ENCODE data around the gene YARS1. TPM values are rescaled to one million over a fixed set of nuclear protein-coding genes. Genes with fewer than 3 reads are reported as not detected.
A peak's percentile ranks its signal among the peaks of the same experiment; 100 is the strongest.

Gene YARS1
- total RNA-seq, 1 experiment from 2014 or later, result 91.7 TPM

DNA sequence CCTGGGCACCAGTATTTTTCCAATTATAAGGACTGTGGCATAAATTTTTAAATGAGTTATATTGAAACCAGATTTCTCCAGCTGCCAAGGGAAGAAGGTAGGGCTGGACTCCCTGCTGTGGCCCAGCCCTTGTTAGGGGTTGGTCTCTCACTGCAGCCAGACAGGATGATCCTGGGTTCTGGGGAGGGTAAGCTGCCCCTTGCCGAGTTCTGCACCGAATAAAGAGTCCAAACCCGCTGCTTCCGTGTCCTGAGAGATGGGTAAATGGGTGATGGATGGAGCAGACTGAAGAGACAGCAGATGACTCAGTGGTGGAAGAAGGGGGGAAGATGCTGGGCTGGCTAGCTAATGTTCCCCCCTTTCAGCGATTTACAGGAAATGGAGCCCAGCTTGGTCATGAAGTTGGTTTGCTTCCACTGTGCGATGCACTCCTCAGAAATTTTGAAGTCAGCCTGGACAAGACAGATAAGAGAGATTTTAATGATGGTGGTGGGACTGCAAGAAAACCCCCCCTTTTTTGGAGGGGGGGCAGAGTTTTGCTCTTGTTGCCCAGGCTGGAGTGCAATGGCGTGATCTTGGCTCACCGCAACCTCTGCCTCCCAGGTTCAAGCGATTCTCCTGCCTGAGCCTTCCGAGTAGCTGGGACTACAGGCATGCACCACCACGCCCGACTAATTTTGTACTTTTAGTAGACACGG lies 41.4 kb downstream of the YARS1 start:
- Histone ChIP-seq H3K9me3 (replicated peaks) (no peaks in the 10 kb centered on the region), H3K36me3 (peaks cover 36% of the 10 kb centered on the region), H3K4me3 (no peak overlapping the region), H3K4me1 (peaks cover 39% of the 10 kb centered on the region), H3K27me3 (no peaks in the 10 kb centered on the region), H3K27ac (peak overlapping the region; percentile 28)
- DNase-seq, result no peak

GRCh38 chr1:32774950-32775634 lies 42.1 kb downstream of the YARS1 start:
- Histone ChIP-seq H3K36me3 (peaks cover 29% of the 10 kb centered on the region), H3K27me3 (no peaks in the 10 kb centered on the region), H3K9me3 (replicated peaks) (no peaks in the 10 kb centered on the region), H3K27ac (no peak overlapping the region; the same call in 1 of the 2 replicates), H3K4me3 (no peak overlapping the region), H3K4me1 (peaks cover 39% of the 10 kb centered on the region)
- peak; percentile 91 to 97 for DNase-seq

GRCh38 chr1:32774464-32774808 lies 42.7 kb downstream of the YARS1 start:
- Histone ChIP-seq H3K27ac (peak overlapping the region; percentile 44; the same call in 1 of the 2 replicates), H3K36me3 (peaks cover 24% of the 10 kb centered on the region), H3K4me3 (no peak overlapping the region), H3K9me3 (replicated peaks) (no peaks in the 10 kb centered on the region), H3K27me3 (no peaks in the 10 kb centered on the region), H3K4me1 (peaks cover 39% of the 10 kb centered on the region)
- no peak for DNase-seq

GRCh38 chr1:32773764-32774463 lies 43.2 kb downstream of the YARS1 start:
- peaks cover 19% of the 10 kb centered on the region for H3K36me3 ChIP-seq
- DNase-seq, result peak; percentile 66 to 70
- peaks cover 41% of the 10 kb centered on the region for H3K4me1 ChIP-seq
- H3K4me3 ChIP-seq, result no peak overlapping the region
- H3K9me3 ChIP-seq (replicated peaks), result no peaks in the 10 kb centered on the region
- H3K27me3 ChIP-seq, result no peaks in the 10 kb centered on the region
- H3K27ac ChIP-seq, result peak overlapping the region; percentile 44

DNA sequence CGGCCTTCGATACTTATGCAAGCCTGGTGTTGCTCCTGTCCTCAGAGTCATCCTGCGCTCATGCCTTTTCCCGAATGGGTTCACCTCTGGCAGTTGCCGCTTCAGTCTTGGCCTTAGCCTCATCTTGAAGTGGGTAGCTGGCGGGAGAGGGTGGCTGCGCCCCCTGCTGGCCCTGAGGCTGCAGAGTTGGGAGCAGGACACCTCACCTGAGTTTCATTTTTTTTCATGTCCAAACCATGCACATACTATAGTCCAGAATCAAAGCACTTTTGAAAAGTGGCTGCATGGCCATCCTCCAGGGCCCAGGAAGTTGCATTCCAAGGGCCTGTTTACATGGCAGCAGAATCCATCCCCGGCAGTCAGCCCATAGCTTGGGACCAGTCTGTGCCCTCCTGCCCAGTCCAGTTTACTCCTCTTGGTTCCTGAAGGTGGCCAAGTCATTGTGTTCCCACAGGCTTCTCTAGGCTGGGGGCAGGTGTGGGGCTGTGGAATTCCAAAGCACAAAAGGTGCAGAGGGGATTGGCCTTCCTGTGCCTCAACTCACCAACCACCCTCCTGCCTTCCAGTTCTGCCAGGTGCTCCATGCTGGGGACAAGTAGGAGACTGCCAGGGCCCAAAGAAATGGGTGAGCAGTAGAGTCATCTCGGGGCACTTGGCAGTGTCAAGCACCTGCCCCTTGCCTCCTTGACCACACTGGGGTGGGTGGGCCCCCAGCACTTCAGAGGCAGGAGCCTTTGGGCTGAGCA lies 44.0 kb downstream of the YARS1 start:
- Histone ChIP-seq H3K27me3 (no peaks in the 10 kb centered on the region), H3K4me3 (no peak overlapping the region), H3K36me3 (peaks cover 15% of the 10 kb centered on the region), H3K9me3 (replicated peaks) (no peaks in the 10 kb centered on the region), H3K4me1 (peaks cover 41% of the 10 kb centered on the region), H3K27ac (no peak overlapping the region)
- peak; percentile 64 to 71 for DNase-seq

GRCh38 chr1:32772281-32773017 lies 44.7 kb downstream of the YARS1 start:
- Histone ChIP-seq H3K4me1 (peaks cover 41% of the 10 kb centered on the region), H3K9me3 (replicated peaks) (no peaks in the 10 kb centered on the region), H3K36me3 (peaks cover 8% of the 10 kb centered on the region), H3K4me3 (no peak overlapping the region), H3K27ac (no peak overlapping the region), H3K27me3 (no peaks in the 10 kb centered on the region)
- DNase-seq, result no peak

- Histone ChIP-seq H3K36me3 (peaks cover 7% of the 10 kb centered on the region), H3K27ac (no peak overlapping the region), H3K9me3 (replicated peaks) (no peaks in the 10 kb centered on the region), H3K27me3 (no peaks in the 10 kb centered on the region), H3K4me1 (peaks cover 47% of the 10 kb centered on the region), H3K4me3 (no peak overlapping the region)
- DNase-seq, result no peak
Observed at GRCh38 chr1:32771561-32772280, 45.4 kb downstream of the YARS1 start.

GRCh38 chr1:32770741-32771548 lies 46.2 kb downstream of the YARS1 start:
- H3K27ac ChIP-seq, result no peak overlapping the region
- peaks cover 46% of the 10 kb centered on the region for H3K4me1 ChIP-seq
- H3K27me3 ChIP-seq, result no peaks in the 10 kb centered on the region
- H3K9me3 ChIP-seq (replicated peaks), result no peaks in the 10 kb centered on the region
- no peak for DNase-seq
- no peak overlapping the region for H3K4me3 ChIP-seq
- H3K36me3 ChIP-seq, result peaks cover 4% of the 10 kb centered on the region; the same call in 1 of the 2 replicates

DNA sequence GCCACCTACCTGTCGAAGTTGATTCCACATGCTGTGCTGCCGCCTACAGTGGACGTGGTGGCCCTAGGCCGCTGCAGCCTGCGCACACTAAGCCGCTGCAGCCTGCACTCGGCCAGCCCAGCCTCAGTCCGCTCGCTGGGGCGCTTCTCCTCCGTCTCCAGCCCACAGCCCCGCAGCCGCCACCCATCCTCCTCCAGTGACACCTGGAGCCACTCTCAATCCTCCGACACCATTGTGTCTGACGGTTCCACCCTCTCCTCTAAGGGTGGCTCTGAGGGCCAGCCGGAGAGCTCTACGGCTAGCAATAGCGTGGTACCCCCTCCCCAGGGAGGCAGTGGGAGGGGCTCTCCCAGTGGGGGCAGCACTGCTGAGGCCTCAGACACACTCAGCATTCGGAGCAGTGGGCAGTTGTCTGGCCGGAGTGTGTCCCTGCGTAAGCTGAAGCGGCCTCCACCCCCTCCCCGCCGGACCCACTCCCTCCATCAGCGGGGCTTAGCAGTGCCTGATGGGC lies 46.9 kb downstream of the YARS1 start:
- no peak overlapping the region for H3K27ac ChIP-seq
- H3K27me3 ChIP-seq, result no peaks in the 10 kb centered on the region
- no peak overlapping the region for H3K4me3 ChIP-seq
- DNase-seq, result no peak
- H3K4me1 ChIP-seq, result peaks cover 39% of the 10 kb centered on the region
- peaks cover 4% of the 10 kb centered on the region; the same call in 1 of the 2 replicates for H3K36me3 ChIP-seq
- no peaks in the 10 kb centered on the region for H3K9me3 ChIP-seq (replicated peaks)

- DNase-seq, result peak; percentile 38 to 41
- H3K4me3 ChIP-seq, result no peak overlapping the region
- H3K27ac ChIP-seq, result no peak overlapping the region
- H3K9me3 ChIP-seq (replicated peaks), result no peaks in the 10 kb centered on the region
- H3K36me3 ChIP-seq, result peaks cover 4% of the 10 kb centered on the region; the same call in 1 of the 2 replicates
- peaks cover 33% of the 10 kb centered on the region for H3K4me1 ChIP-seq
- H3K27me3 ChIP-seq, result no peaks in the 10 kb centered on the region
Observed at GRCh38 chr1:32769524-32770220, 47.5 kb downstream of the YARS1 start.

GRCh38 chr1:32768110-32768850 lies 48.9 kb downstream of the YARS1 start:
- H3K27me3 ChIP-seq, result no peaks in the 10 kb centered on the region
- peaks cover 19% of the 10 kb centered on the region for H3K4me1 ChIP-seq
- DNase-seq, result no peak
- no peaks in the 10 kb centered on the region for H3K9me3 ChIP-seq (replicated peaks)
- H3K36me3 ChIP-seq, result no peaks in the 10 kb centered on the region
- no peak overlapping the region for H3K27ac ChIP-seq
- H3K4me3 ChIP-seq, result no peak overlapping the region

GRCh38 chr1:32767641-32768040 lies 49.5 kb downstream of the YARS1 start:
- H3K36me3 ChIP-seq, result no peaks in the 10 kb centered on the region
- peaks cover 14% of the 10 kb centered on the region for H3K4me1 ChIP-seq
- no peak for DNase-seq
- no peak overlapping the region for H3K4me3 ChIP-seq
- no peak overlapping the region for H3K27ac ChIP-seq
- no peaks in the 10 kb centered on the region for H3K9me3 ChIP-seq (replicated peaks)
- H3K27me3 ChIP-seq, result no peaks in the 10 kb centered on the region

All from SJCRH30 (cell line).